PC-3 (cell line): Measurements from ENCODE around the gene KCNH4. TPM values are rescaled to one million over a fixed set of nuclear protein-coding genes. Genes with fewer than 3 reads are reported as not detected.

Source experiments
- ATAC-seq: fragments of 200-7000 bp; cut with Tn5 transposase; 2 replicates; pipeline ENCODE4 v1.9.1; 2020; ENCODE audit warnings: mild to moderate bottlenecking, moderate library complexity
- BruUV-seq: library from RNA; stranded (reverse); fragments of 400-500 nt; replicated peaks from 2 replicates; lab custom pipeline; 2021; lab: Mats Ljungman, UMichigan
- CTCF ChIA-PET: fragments of 300-600 bp; sonication (Branson Sonifier 250); formaldehyde crosslinking; loops from one replicate; lab custom pipeline; 2022; ENCODE audit warnings: antibody characterized with exemption; lab: Charles Lee
- POLR2A ChIA-PET: fragments of 300-600 bp; sonication (Branson Sonifier 250); formaldehyde crosslinking; loops from one replicate; lab custom pipeline; 2022; ENCODE audit warnings: antibody characterized with exemption; ENCODE audit not compliant: unreplicated experiment; lab: Charles Lee
- DNase-seq: peaks from one replicate; pipeline ENCODE4 v3.0.0-alpha.2; 2015
- H2AFZ ChIP-seq: fragments of 300-600 bp; sonication (generic); 2 replicates; pipeline ENCODE4 v1.6.0; 2016; ENCODE audit warnings: antibody characterized with exemption, low read length
- H3F3A ChIP-seq: fragments of 300-600 bp; sonication (generic); one replicate; pipeline ENCODE4 v1.6.0; 2017; ENCODE audit warnings: antibody characterized with exemption, low read length, control low read depth, mild to moderate bottlenecking; ENCODE audit not compliant: unreplicated experiment
- H3K27ac ChIP-seq: fragments of 300-600 bp; sonication (generic); 2 replicates; pipeline ENCODE4 v1.5.1; 2016; ENCODE audit warnings: mild to moderate bottlenecking, low read length
- H3K27me3 ChIP-seq: fragments of 300-600 bp; sonication (generic); 2 replicates; pipeline ENCODE4 v1.6.1; 2016; ENCODE audit warnings: low read length, mixed read lengths
- H3K36me3 ChIP-seq: fragments of 300-600 bp; sonication (generic); 2 replicates; pipeline ENCODE4 v1.6.1; 2016; ENCODE audit warnings: low read depth, mixed run types, low read length, mixed read lengths
- H3K4me1 ChIP-seq: fragments of 300-600 bp; sonication (generic); 2 replicates; pipeline ENCODE4 v1.5.1; 2016; ENCODE audit warnings: low read length; ENCODE audit not compliant: insufficient read depth
- H3K4me2 ChIP-seq: fragments of 300-600 bp; sonication (generic); 2 replicates; pipeline ENCODE4 v1.6.0; 2016; ENCODE audit warnings: low read length
- H3K4me3 ChIP-seq: fragments of 300-600 bp; sonication (generic); 2 replicates; pipeline ENCODE4 v1.5.1; 2016; ENCODE audit warnings: mild to moderate bottlenecking, low read length, mixed read lengths
- H3K79me2 ChIP-seq: fragments of 300-600 bp; sonication (generic); 2 replicates; pipeline ENCODE4 v1.6.1; 2017; ENCODE audit warnings: low read length, mixed read lengths
- H3K9ac ChIP-seq: fragments of 300-600 bp; sonication (generic); 2 replicates; pipeline ENCODE4 v1.6.0; 2016; ENCODE audit warnings: mild to moderate bottlenecking, low read length
- H3K9me2 ChIP-seq: fragments of 300-600 bp; sonication (generic); replicated peaks from 2 replicates; pipeline ENCODE4 v1.6.1; 2016; ENCODE audit warnings: mixed run types, low read length, mixed read lengths
- H3K9me3 ChIP-seq: fragments of 300-600 bp; sonication (generic); 2 replicates; pipeline ENCODE4 v1.6.1; 2016; ENCODE audit warnings: low read length, mixed read lengths
- H4K20me1 ChIP-seq: fragments of 300-600 bp; sonication (generic); 2 replicates; pipeline ENCODE4 v1.6.1; 2016; ENCODE audit warnings: low read length, mixed read lengths
- EZH2 ChIP-seq: fragments of 300-600 bp; sonication (generic); IDR thresholded peaks from one replicate; pipeline ENCODE4 v1.6.1; 2017; ENCODE audit warnings: antibody characterized with exemption, mild to moderate bottlenecking, low read length; ENCODE audit not compliant: unreplicated experiment
- EZH2phosphoT487 ChIP-seq: fragments of 300-600 bp; sonication (generic); IDR thresholded peaks from 2 replicates; pipeline ENCODE4 v1.6.1; 2018; ENCODE audit warnings: mild to moderate bottlenecking, antibody characterized with exemption, low read length, borderline replicate concordance
- intact Hi-C: fragments of 100-400 bp; cut with micrococcal nuclease; formaldehyde crosslinking; loops from 2 replicates; pipeline ENCODE4 v1.9.0; 2023
- total RNA-seq: library from RNA; depleted of rRNA; stranded (reverse); fragments of >200 nt; gene quantifications from 2 replicates; pipeline ENCODE4 v1.2.3, GENCODE V29; 2014
- TF ChIP-seq, protein P1 (sequence below): fragments of 300-600 bp; sonication (generic); conservative IDR thresholded peaks from 2 replicates; pipeline ENCODE4 v1.5.1; 2017; ENCODE audit warnings: antibody characterized with exemption, low read depth, mild to moderate bottlenecking, low read length

KCNH4 gene
- total RNA-seq, 1 experiment from 2014 or later = not detected

- no peak overlapping the region for H3K9ac ChIP-seq
- no peaks in the 10 kb centered on the region for H3K79me2 ChIP-seq
- no peaks in the 10 kb centered on the region for H3F3A ChIP-seq
- ChIA-PET POLR2A (no interaction called here), CTCF (no interaction called here)
- H4K20me1 ChIP-seq = no peaks in the 10 kb centered on the region
- H3K9me2 ChIP-seq = no peaks in the 10 kb centered on the region
- H3K4me1 ChIP-seq = no peaks in the 10 kb centered on the region
- no TSS peak for BruUV-seq
- ATAC-seq (no peak), DNase-seq (no peak)
- H3K36me3 ChIP-seq = no peaks in the 10 kb centered on the region
- H3K4me2 ChIP-seq = no peak overlapping the region
- H3K4me3 ChIP-seq = no peak overlapping the region
- TF ChIP-seq, protein P1, sequence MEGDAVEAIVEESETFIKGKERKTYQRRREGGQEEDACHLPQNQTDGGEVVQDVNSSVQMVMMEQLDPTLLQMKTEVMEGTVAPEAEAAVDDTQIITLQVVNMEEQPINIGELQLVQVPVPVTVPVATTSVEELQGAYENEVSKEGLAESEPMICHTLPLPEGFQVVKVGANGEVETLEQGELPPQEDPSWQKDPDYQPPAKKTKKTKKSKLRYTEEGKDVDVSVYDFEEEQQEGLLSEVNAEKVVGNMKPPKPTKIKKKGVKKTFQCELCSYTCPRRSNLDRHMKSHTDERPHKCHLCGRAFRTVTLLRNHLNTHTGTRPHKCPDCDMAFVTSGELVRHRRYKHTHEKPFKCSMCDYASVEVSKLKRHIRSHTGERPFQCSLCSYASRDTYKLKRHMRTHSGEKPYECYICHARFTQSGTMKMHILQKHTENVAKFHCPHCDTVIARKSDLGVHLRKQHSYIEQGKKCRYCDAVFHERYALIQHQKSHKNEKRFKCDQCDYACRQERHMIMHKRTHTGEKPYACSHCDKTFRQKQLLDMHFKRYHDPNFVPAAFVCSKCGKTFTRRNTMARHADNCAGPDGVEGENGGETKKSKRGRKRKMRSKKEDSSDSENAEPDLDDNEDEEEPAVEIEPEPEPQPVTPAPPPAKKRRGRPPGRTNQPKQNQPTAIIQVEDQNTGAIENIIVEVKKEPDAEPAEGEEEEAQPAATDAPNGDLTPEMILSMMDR = no peak
- no peak for TF ChIP-seq EZH2phosphoT487
- no peak for TF ChIP-seq EZH2
- H3K27ac ChIP-seq = no peak overlapping the region
- H3K9me3 ChIP-seq = no peaks in the 10 kb centered on the region
- H3K27me3 ChIP-seq = no peaks in the 10 kb centered on the region
- H2AFZ ChIP-seq = no peak overlapping the region
- intact Hi-C loops = no loop called here
Observed at GRCh38 chr17:42227849-42228700, 47.1 kb upstream of the KCNH4 start.

GRCh38 chr17:42225646-42226045 lies 44.7 kb upstream of the KCNH4 start:
- no TSS peak for BruUV-seq
- TF ChIP-seq, protein P1 = no peak
- TF ChIP-seq EZH2 = no peak
- no peak for TF ChIP-seq EZH2phosphoT487

GRCh38 chr17:42224651-42225050 lies 43.7 kb upstream of the KCNH4 start:
- ATAC-seq (no peak), DNase-seq (no peak)
- no peak overlapping the region for H3K27ac ChIP-seq
- intact Hi-C loops = no loop called here
- no TSS peak for BruUV-seq
- H3F3A ChIP-seq = no peaks in the 10 kb centered on the region
- H3K4me2 ChIP-seq = no peak overlapping the region
- ChIA-PET POLR2A (no interaction called here), CTCF (no interaction called here)
- H3K4me1 ChIP-seq = no peaks in the 10 kb centered on the region
- no peaks in the 10 kb centered on the region for H3K9me2 ChIP-seq
- no peaks in the 10 kb centered on the region for H3K9me3 ChIP-seq
- H3K4me3 ChIP-seq = no peak overlapping the region
- TF ChIP-seq EZH2phosphoT487 (no peak), EZH2 (no peak)
- TF ChIP-seq, protein P1 = no peak
- no peaks in the 10 kb centered on the region for H3K36me3 ChIP-seq
- H3K79me2 ChIP-seq = no peaks in the 10 kb centered on the region
- no peak overlapping the region for H2AFZ ChIP-seq
- H3K27me3 ChIP-seq = no peaks in the 10 kb centered on the region
- H3K9ac ChIP-seq = no peak overlapping the region
- H4K20me1 ChIP-seq = no peaks in the 10 kb centered on the region

More at GRCh38 chr17:42225646-42226045, 44.7 kb upstream of the KCNH4 start:
- Histone ChIP-seq H3F3A (no peaks in the 10 kb centered on the region), H3K9ac (no peak overlapping the region), H3K27ac (no peak overlapping the region), H3K4me3 (no peak overlapping the region), H3K4me1 (no peaks in the 10 kb centered on the region), H3K36me3 (no peaks in the 10 kb centered on the region), H3K9me3 (no peaks in the 10 kb centered on the region), H3K4me2 (no peak overlapping the region), H4K20me1 (no peaks in the 10 kb centered on the region), H2AFZ (no peak overlapping the region), H3K79me2 (no peaks in the 10 kb centered on the region), H3K9me2 (no peaks in the 10 kb centered on the region), H3K27me3 (no peaks in the 10 kb centered on the region)
- ATAC-seq = no peak
- intact Hi-C loops = no loop called here
- ChIA-PET CTCF (no interaction called here), POLR2A (no interaction called here)
- DNase-seq = no peak
